CD4-positive, alpha-beta memory T cell (primary cell): ENCODE measurements around the gene CTNNA2. TPM values are rescaled to one million over a fixed set of nuclear protein-coding genes. Genes with fewer than 3 reads are reported as not detected.

Source experiments
- CTCF ChIA-PET: fragments of 350-600 bp; sonication (Branson Sonifier 250); formaldehyde crosslinking; loops from one replicate; lab custom pipeline; 2021; ENCODE audit warnings: inconsistent platforms; ENCODE audit not compliant: partially characterized antibody; lab: Charles Lee
- POLR2A ChIA-PET: fragments of 350-600 bp; sonication (Branson Sonifier 250); formaldehyde crosslinking; loops from one replicate; lab custom pipeline; 2021; ENCODE audit not compliant: partially characterized antibody; lab: Charles Lee
- DNase-seq, 5 donors: peaks; one replicate each; pipeline versions ENCODE4 v3.0.0 to v3.0.0-alpha.2; 2020 to 2022; ENCODE audit warnings: mixed read lengths in 1 of 5
- H3K27ac ChIP-seq: one replicate; pipeline ENCODE4 v1.7.0; 2013; ENCODE audit warnings: low read depth, low read length
- H3K27me3 ChIP-seq: 2 replicates; pipeline ENCODE4 v1.7.0; 2013; ENCODE audit warnings: mild to moderate bottlenecking, low read length, moderate library complexity; ENCODE audit not compliant: insufficient read depth
- H3K36me3 ChIP-seq: 2 replicates; pipeline ENCODE4 v1.7.0; 2013; ENCODE audit warnings: mild to moderate bottlenecking, low read length, moderate library complexity; ENCODE audit not compliant: insufficient read depth
- H3K4me1 ChIP-seq: 2 replicates; pipeline ENCODE4 v1.7.0; 2013; ENCODE audit warnings: mild to moderate bottlenecking, low read length, moderate library complexity; ENCODE audit not compliant: insufficient read depth
- H3K4me3 ChIP-seq, 2 donors: one replicate each; pipeline ENCODE4 v1.7.0; 2013; ENCODE audit warnings: low read length in 2 of 2, mild to moderate bottlenecking in 1 of 2
- H3K9me3 ChIP-seq, 2 donors: one replicate each; pipeline ENCODE4 v1.7.0; 2013; ENCODE audit warnings: low read length in 2 of 2, control low read depth in 1 of 2; ENCODE audit not compliant: control insufficient read depth in 1 of 2
- H3K27ac Mint-ChIP-seq, 7 donors: one replicate each; pipeline ENCODE4 v1.8.0; 2020 to 2021; ENCODE audit warnings: mixed read lengths in 7 of 7, mild to moderate bottlenecking in 6 of 7, inconsistent platforms in 3 of 7, moderate library complexity in 3 of 7
- H3K27me3 Mint-ChIP-seq, 2 donors: one replicate each; pipeline ENCODE4 v1.8.0; 2020 to 2021; ENCODE audit warnings: mixed read lengths in 2 of 2
- H3K36me3 Mint-ChIP-seq, 2 donors: one replicate each; pipeline ENCODE4 v1.8.0; 2020 to 2021; ENCODE audit warnings: mixed read lengths in 2 of 2, inconsistent platforms in 1 of 2, mild to moderate bottlenecking in 1 of 2
- H3K4me1 Mint-ChIP-seq, 4 donors: one replicate each; pipeline ENCODE4 v1.8.0; 2020 to 2021; ENCODE audit warnings: mixed read lengths in 4 of 4, mild to moderate bottlenecking in 1 of 4
- H3K4me3 Mint-ChIP-seq, 8 donors: one replicate each; pipeline ENCODE4 v1.8.0; 2020 to 2021; ENCODE audit warnings: mixed read lengths in 8 of 8, mild to moderate bottlenecking in 7 of 8, moderate library complexity in 6 of 8, inconsistent platforms in 3 of 8
- H3K9me3 Mint-ChIP-seq, 8 donors: one replicate each; pipeline ENCODE4 v1.8.0; 2020 to 2021; ENCODE audit warnings: mixed read lengths in 8 of 8, mild to moderate bottlenecking in 5 of 8, inconsistent platforms in 3 of 8, moderate library complexity in 1 of 8
- intact Hi-C: fragments of 100-400 bp; cut with micrococcal nuclease; formaldehyde crosslinking; loops from one replicate; pipeline ENCODE4 v1.15.1; 2023
- polyA plus RNA-seq, 2 donors: library from polyadenylated mRNA; unstranded; fragments of 300-500 nt; fragmentation: Illumina TruSeq; gene quantifications; one replicate each; pipeline ENCODE4 v1.2.3, GENCODE V29; 2021
- total RNA-seq, 2 experiments: library from RNA; stranded (reverse); gene quantifications; one replicate each; pipeline ENCODE4 v1.2.3, GENCODE V29; 2021

Gene CTNNA2
- total and polyA plus RNA-seq, 4 experiments from 2014 or later, result not detected

- intact Hi-C loops, result no loop called here
- Mint-ChIP-seq H3K4me3 (no peak overlapping the region), H3K27me3 (peaks cover 0 to 2% of the 10 kb centered on the region in 2 donors)
Measured at GRCh38 chr2:79660557-79660956, 147.7 kb downstream of the CTNNA2 start.

GRCh38 chr2:79665091-79665490 is 152.2 kb downstream of the CTNNA2 start:
- POLR2A ChIA-PET, result no interaction called here
- peaks cover 0 to 2% of the 10 kb centered on the region in 2 donors for H3K27me3 Mint-ChIP-seq
- Histone ChIP-seq H3K4me3 (no peak overlapping the region), H3K27ac (no peak overlapping the region), H3K27me3 (no peaks in the 10 kb centered on the region), H3K36me3 (no peaks in the 10 kb centered on the region), H3K9me3 (peaks cover 0 to 2% of the 10 kb centered on the region in 2 donors), H3K4me1 (no peaks in the 10 kb centered on the region)
- H3K4me3 Mint-ChIP-seq, result no peak overlapping the region
- H3K36me3 Mint-ChIP-seq, result no peaks in the 10 kb centered on the region
- intact Hi-C loops, result no loop called here
- DNase-seq, result no peak
- CTCF ChIA-PET, result no interaction called here
- no peaks in the 10 kb centered on the region for H3K4me1 Mint-ChIP-seq
- H3K27ac Mint-ChIP-seq, result no peak overlapping the region
- H3K9me3 Mint-ChIP-seq, result peaks cover 5 to 18% (median 14%) of the 10 kb centered on the region in 8 donors

More at GRCh38 chr2:79660557-79660956, 147.7 kb downstream of the CTNNA2 start:
- H3K4me1 Mint-ChIP-seq, result no peaks in the 10 kb centered on the region
- H3K36me3 Mint-ChIP-seq, result no peaks in the 10 kb centered on the region
- Histone ChIP-seq H3K27me3 (no peaks in the 10 kb centered on the region), H3K36me3 (no peaks in the 10 kb centered on the region), H3K4me1 (no peaks in the 10 kb centered on the region), H3K4me3 (no peak overlapping the region), H3K9me3 (no peaks in the 10 kb centered on the region), H3K27ac (no peak overlapping the region)
- POLR2A ChIA-PET, result no interaction called here
- H3K27ac Mint-ChIP-seq, result no peak overlapping the region
- CTCF ChIA-PET, result no interaction called here
- DNase-seq, result no peak
- peaks cover 4 to 15% (median 10%) of the 10 kb centered on the region in 8 donors for H3K9me3 Mint-ChIP-seq

- H3K27ac Mint-ChIP-seq, result no peak overlapping the region
- Histone ChIP-seq H3K4me3 (no peak overlapping the region), H3K36me3 (no peaks in the 10 kb centered on the region), H3K27me3 (no peaks in the 10 kb centered on the region), H3K4me1 (no peaks in the 10 kb centered on the region), H3K27ac (no peak overlapping the region), H3K9me3 (peaks cover 0 to 2% of the 10 kb centered on the region in 2 donors)
- POLR2A ChIA-PET, result no interaction called here
- intact Hi-C loops, result no loop called here
- H3K27me3 Mint-ChIP-seq, result peaks cover 0 to 2% of the 10 kb centered on the region in 2 donors
- no peaks in the 10 kb centered on the region for H3K36me3 Mint-ChIP-seq
- CTCF ChIA-PET, result no interaction called here
- H3K4me3 Mint-ChIP-seq, result no peak overlapping the region
- no peak for DNase-seq
- no peaks in the 10 kb centered on the region for H3K4me1 Mint-ChIP-seq
- peaks cover 4 to 19% (median 15%) of the 10 kb centered on the region in 8 donors for H3K9me3 Mint-ChIP-seq
Measured at GRCh38 chr2:79666430-79666829, 153.6 kb downstream of the CTNNA2 start.

- Mint-ChIP-seq H3K4me1 (no peaks in the 10 kb centered on the region), H3K36me3 (no peaks in the 10 kb centered on the region), H3K27ac (no peak overlapping the region), H3K9me3 (peaks cover 3 to 20% (median 7%) of the 10 kb centered on the region in 8 donors), H3K27me3 (peaks cover 0 to 2% of the 10 kb centered on the region in 2 donors), H3K4me3 (no peak overlapping the region)
- Histone ChIP-seq H3K4me3 (no peak overlapping the region), H3K4me1 (no peaks in the 10 kb centered on the region), H3K9me3 (peaks cover 0 to 2% of the 10 kb centered on the region in 2 donors), H3K36me3 (no peaks in the 10 kb centered on the region), H3K27me3 (no peaks in the 10 kb centered on the region), H3K27ac (no peak overlapping the region)
- ChIA-PET POLR2A (no interaction called here), CTCF (no interaction called here)
- intact Hi-C loops, result no loop called here
- no peak for DNase-seq
Measured at GRCh38 chr2:79669714-79670113, 156.9 kb downstream of the CTNNA2 start.

- POLR2A ChIA-PET, result no interaction called here
- no peaks in the 10 kb centered on the region for H3K36me3 Mint-ChIP-seq
- Histone ChIP-seq H3K4me3 (no peak overlapping the region), H3K4me1 (no peaks in the 10 kb centered on the region), H3K27ac (no peak overlapping the region), H3K27me3 (no peaks in the 10 kb centered on the region), H3K9me3 (peaks cover 0 to 2% of the 10 kb centered on the region in 2 donors), H3K36me3 (no peaks in the 10 kb centered on the region)
- no peak for DNase-seq
- H3K9me3 Mint-ChIP-seq, result peaks cover 1 to 16% (median 5%) of the 10 kb centered on the region in 8 donors
- H3K27me3 Mint-ChIP-seq, result no peaks in the 10 kb centered on the region
- no peaks in the 10 kb centered on the region for H3K4me1 Mint-ChIP-seq
- H3K27ac Mint-ChIP-seq, result no peak overlapping the region
- CTCF ChIA-PET, result no interaction called here
- no peak overlapping the region for H3K4me3 Mint-ChIP-seq
- intact Hi-C loops, result no loop called here
Measured at GRCh38 chr2:79670198-79670597, 157.3 kb downstream of the CTNNA2 start.

- Mint-ChIP-seq H3K27me3 (no peaks in the 10 kb centered on the region), H3K4me1 (no peaks in the 10 kb centered on the region), H3K27ac (no peak overlapping the region), H3K4me3 (no peak overlapping the region), H3K36me3 (no peaks in the 10 kb centered on the region), H3K9me3 (peaks cover 0 to 24% (median 5%) of the 10 kb centered on the region in 8 donors)
- Histone ChIP-seq H3K27ac (no peak overlapping the region), H3K27me3 (no peaks in the 10 kb centered on the region), H3K36me3 (no peaks in the 10 kb centered on the region), H3K4me3 (no peak overlapping the region), H3K9me3 (no peaks in the 10 kb centered on the region), H3K4me1 (no peaks in the 10 kb centered on the region)
- intact Hi-C loops, result no loop called here
- no peak for DNase-seq
- CTCF ChIA-PET, result no interaction called here
- POLR2A ChIA-PET, result no interaction called here
Measured at GRCh38 chr2:79686884-79687283, 174.0 kb downstream of the CTNNA2 start.

- H3K4me1 ChIP-seq, result no peaks in the 10 kb centered on the region
- no peaks in the 10 kb centered on the region for H3K9me3 ChIP-seq
- H3K27me3 ChIP-seq, result no peaks in the 10 kb centered on the region
- ChIA-PET POLR2A (no interaction called here), CTCF (no interaction called here)
- no peak overlapping the region for H3K4me3 ChIP-seq
- Mint-ChIP-seq H3K36me3 (no peaks in the 10 kb centered on the region), H3K27me3 (no peaks in the 10 kb centered on the region), H3K27ac (no peak overlapping the region), H3K4me3 (no peak overlapping the region), H3K4me1 (no peaks in the 10 kb centered on the region), H3K9me3 (peaks cover 0 to 14% (median 10%) of the 10 kb centered on the region in 8 donors)
- H3K36me3 ChIP-seq, result no peaks in the 10 kb centered on the region
- intact Hi-C loops, result no loop called here
- no peak overlapping the region for H3K27ac ChIP-seq
- no peak for DNase-seq
Measured at GRCh38 chr2:79695248-79695647, 182.4 kb downstream of the CTNNA2 start.

- Histone ChIP-seq H3K36me3 (no peaks in the 10 kb centered on the region), H3K4me3 (no peak overlapping the region), H3K27me3 (no peaks in the 10 kb centered on the region), H3K9me3 (no peaks in the 10 kb centered on the region), H3K4me1 (no peaks in the 10 kb centered on the region), H3K27ac (no peak overlapping the region)
- Mint-ChIP-seq H3K9me3 (peaks cover 2 to 15% (median 12%) of the 10 kb centered on the region in 8 donors), H3K4me1 (no peaks in the 10 kb centered on the region), H3K4me3 (no peak overlapping the region), H3K27me3 (no peaks in the 10 kb centered on the region), H3K36me3 (no peaks in the 10 kb centered on the region), H3K27ac (no peak overlapping the region)
- POLR2A ChIA-PET, result no interaction called here
- intact Hi-C loops, result no loop called here
- DNase-seq, result no peak
- CTCF ChIA-PET, result no interaction called here
Measured at GRCh38 chr2:79697200-79697599, 184.3 kb downstream of the CTNNA2 start.
